GM13977 (cell line): Measurements from ENCODE around the gene DNAH1.

ENCODE experiments used
- DNase-seq: peaks from one replicate; pipeline ENCODE4 v3.0.0; 2012; ENCODE audit warnings: low spot score
- CTCF ChIP-seq: IDR thresholded peaks from 2 replicates; pipeline ENCODE4 v1.5.1; 2012; ENCODE audit warnings: mild to moderate bottlenecking, control low read depth; ENCODE audit not compliant: insufficient read depth; ENCODE audit errors: extremely low read depth, missing control alignments
- in situ Hi-C: fragments of 300-500 bp; cut with MboI; formaldehyde crosslinking; loops from one replicate; pipeline ENCODE4 v1.12.0; 2022; ENCODE audit warnings: low sequenced_read_pairs, low pct_unique_long_range_greater_than_20kb, mixed read lengths, inconsistent platforms; ENCODE audit not compliant: unreplicated experiment

Gene DNAH1

GRCh38 chr3:52429031-52429430, 112.9 kb downstream of the DNAH1 start:
- in situ Hi-C loops = no loop called here
- no peak for DNase-seq
- no peak for TF ChIP-seq CTCF

GRCh38 chr3:52429779-52430415, 113.8 kb downstream of the DNAH1 start:
- in situ Hi-C loops = no loop called here
- no peak for DNase-seq
- no peak for TF ChIP-seq CTCF

GRCh38 chr3:52430416-52430810, 114.3 kb downstream of the DNAH1 start:
- in situ Hi-C loops = no loop called here
- TF ChIP-seq CTCF = no peak
- DNase-seq = no peak

- DNase-seq = no peak
- TF ChIP-seq CTCF = no peak
- in situ Hi-C loops = no loop called here
Observed at GRCh38 chr3:52431459-52432223, 115.5 kb downstream of the DNAH1 start.

- TF ChIP-seq CTCF = no peak
- in situ Hi-C loops = no loop called here
- no peak for DNase-seq
Observed at GRCh38 chr3:52432225-52432624, 116.1 kb downstream of the DNAH1 start.

GRCh38 chr3:52432691-52433141, 116.6 kb downstream of the DNAH1 start:
- no peak for DNase-seq
- in situ Hi-C loops = no loop called here
- TF ChIP-seq CTCF = no peak
